Measurements from ENCODE around the gene OR4C11.

Gene OR4C11

GRCh38 chr11:55607545-55607944 lies at the start of gene OR4C11:
Gene OR4C11 (minus strand): TSS chr11:55607645. CDS start chr11:55604373, 3,272 bp downstream.
- Histone ChIP-seq H3K36me3 (ENCODE audit: low read length) (no peaks in the 10 kb centered on the region), H3K9ac (ENCODE audit: low read length) (no peak within 1 kb of the TSS), H3K27me3 (ENCODE audit: low read length) (no peaks in the 10 kb centered on the region), H3K79me2 (ENCODE audit: insufficient read depth, low read length) (no peaks in the 10 kb centered on the region), H3K9me3 (ENCODE audit: insufficient read depth, low read length) (no peaks in the 10 kb centered on the region), H3K9me2 (replicated peaks; ENCODE audit: insufficient read depth, low read length) (no peaks in the 10 kb centered on the region), H3F3A (ENCODE audit: insufficient read depth) (no peaks in the 10 kb centered on the region), H3K4me2 (ENCODE audit: low read depth, low read length, poor library complexity, severe bottlenecking) (no peak within 1 kb of the TSS), H3K4me3 (ENCODE audit: insufficient read depth, low read length, poor library complexity, severe bottlenecking) (no peak within 1 kb of the TSS), H3K27ac (ENCODE audit: low read depth, low read length) (no peak within 1 kb of the TSS), H2AFZ (ENCODE audit: low read depth, low read length, severe bottlenecking) (no peak within 1 kb of the TSS), H4K20me1 (ENCODE audit: low read depth, low read length) (no peaks in the 10 kb centered on the region)
- TF ChIP-seq CTCF (IDR thresholded peaks at IDR 0.05; ENCODE audit: insufficient read depth, low read length, poor library complexity, severe bottlenecking) (no peak), EZH2phosphoT487 (conservative IDR thresholded peaks at IDR 0.05; ENCODE audit: low read length) (no peak)

GRCh38 chr11:55655096-55655495 lies 47.7 kb upstream of the OR4C11 start:
- Histone ChIP-seq H3K4me3 (ENCODE audit: insufficient read depth, low read length, poor library complexity, severe bottlenecking) (no peak overlapping the region), H3K36me3 (ENCODE audit: low read length) (no peaks in the 10 kb centered on the region), H3K9me2 (replicated peaks; ENCODE audit: insufficient read depth, low read length) (no peaks in the 10 kb centered on the region), H3K79me2 (ENCODE audit: insufficient read depth, low read length) (no peaks in the 10 kb centered on the region), H3K4me2 (ENCODE audit: low read depth, low read length, poor library complexity, severe bottlenecking) (no peak overlapping the region), H3F3A (ENCODE audit: insufficient read depth) (no peaks in the 10 kb centered on the region), H3K9me3 (ENCODE audit: insufficient read depth, low read length) (no peaks in the 10 kb centered on the region), H3K27ac (ENCODE audit: low read depth, low read length) (no peak overlapping the region), H4K20me1 (ENCODE audit: low read depth, low read length) (no peaks in the 10 kb centered on the region), H3K27me3 (ENCODE audit: low read length) (no peaks in the 10 kb centered on the region), H3K9ac (ENCODE audit: low read length) (no peak overlapping the region), H2AFZ (ENCODE audit: low read depth, low read length, severe bottlenecking) (no peak overlapping the region)
- TF ChIP-seq CTCF (IDR thresholded peaks at IDR 0.05; ENCODE audit: insufficient read depth, low read length, poor library complexity, severe bottlenecking) (no peak), EZH2phosphoT487 (conservative IDR thresholded peaks at IDR 0.05; ENCODE audit: low read length) (no peak)

GRCh38 chr11:55652560-55652959 lies 45.1 kb upstream of the OR4C11 start:
- Histone ChIP-seq H2AFZ (ENCODE audit: low read depth, low read length, severe bottlenecking) (no peak overlapping the region), H3K9ac (ENCODE audit: low read length) (no peak overlapping the region), H3K9me3 (ENCODE audit: insufficient read depth, low read length) (no peaks in the 10 kb centered on the region), H3K4me2 (ENCODE audit: low read depth, low read length, poor library complexity, severe bottlenecking) (no peak overlapping the region), H3F3A (ENCODE audit: insufficient read depth) (no peaks in the 10 kb centered on the region), H3K36me3 (ENCODE audit: low read length) (no peaks in the 10 kb centered on the region), H3K27me3 (ENCODE audit: low read length) (no peaks in the 10 kb centered on the region), H4K20me1 (ENCODE audit: low read depth, low read length) (no peaks in the 10 kb centered on the region), H3K27ac (ENCODE audit: low read depth, low read length) (no peak overlapping the region), H3K4me3 (ENCODE audit: insufficient read depth, low read length, poor library complexity, severe bottlenecking) (no peak overlapping the region), H3K79me2 (ENCODE audit: insufficient read depth, low read length) (no peaks in the 10 kb centered on the region), H3K9me2 (replicated peaks; ENCODE audit: insufficient read depth, low read length) (no peaks in the 10 kb centered on the region)
- TF ChIP-seq CTCF (IDR thresholded peaks at IDR 0.05; ENCODE audit: insufficient read depth, low read length, poor library complexity, severe bottlenecking), result no peak
- no peak for TF ChIP-seq EZH2phosphoT487 (conservative IDR thresholded peaks at IDR 0.05; ENCODE audit: low read length)
